Measurements from ENCODE around the gene SETD4. TPM values are rescaled to one million over a fixed set of nuclear protein-coding genes. Genes with fewer than 3 reads are reported as not detected.
"Not testable (repeated sequence)": the region's sequence is repeated elsewhere in the genome, so short reads cannot be mapped to it uniquely, and the experiment has no call there.

Gene SETD4
- total RNA-seq, 6 experiments from 2014 or later: 5.0 to 10.4 (median 7.3) TPM

GRCh38 chr21:36076878-36077655 is 16.7 kb upstream of the SETD4 start:
- DNase-seq (peak in 2 of 3 donors; percentile 33 to 66), ATAC-seq (peak in 3 of 4 donors; percentile 20 to 40 (median 33))
- H3K4me3 ChIP-seq: no peak overlapping the region
- TF ChIP-seq POLR2A (IDR thresholded peaks at IDR 0.05) (no peak), CTCF (IDR thresholded peaks at IDR 0.05) (no peak)
- intact Hi-C loops (cut with DNase I): no loop called here
- H3K9me3 ChIP-seq: no peaks in the 10 kb centered on the region
- no peaks in the 10 kb centered on the region for H3K27me3 ChIP-seq
- H3K36me3 ChIP-seq: peaks cover 0 to 7% (median 3%) of the 10 kb centered on the region in 4 donors
- H3K4me1 ChIP-seq: peaks cover 0 to 86% (median 15%) of the 10 kb centered on the region in 4 donors
- H3K27ac ChIP-seq: peak overlapping the region in 2 of 3 donors; percentile 11 to 62
- 44% methylated on average over 7 of the region's 7 CpGs for WGBS (ENCODE audit: insufficient coverage, low coverage, low lambda C conversion rate, missing lambda C conversion rate)

- ATAC-seq: no peak
- intact Hi-C loops (cut with DNase I): no loop called here
- peaks cover 0 to 7% (median 3%) of the 10 kb centered on the region in 4 donors for H3K36me3 ChIP-seq
- H3K9me3 ChIP-seq: no peaks in the 10 kb centered on the region
- peaks cover 0 to 75% (median 18%) of the 10 kb centered on the region in 4 donors for H3K4me1 ChIP-seq
- TF ChIP-seq POLR2A (IDR thresholded peaks at IDR 0.05): no peak
- TF ChIP-seq CTCF (IDR thresholded peaks at IDR 0.05): no peak
- H3K4me3 ChIP-seq: no peak overlapping the region
- H3K27me3 ChIP-seq: no peaks in the 10 kb centered on the region
- H3K27ac ChIP-seq: peak overlapping the region in 1 of 3 donors; percentile 62
- WGBS (ENCODE audit: insufficient coverage, low coverage, low lambda C conversion rate, missing lambda C conversion rate): 82% methylated on average over 5 of the region's 5 CpGs
- no peak for DNase-seq
These were observed 15.6 kb upstream of the SETD4 start for GRCh38 chr21:36075953-36076352.

- H3K4me3 ChIP-seq: no peak overlapping the region
- TF ChIP-seq POLR2A (IDR thresholded peaks at IDR 0.05) (no peak), CTCF (IDR thresholded peaks at IDR 0.05) (no peak)
- ATAC-seq: no peak
- H3K36me3 ChIP-seq: peaks cover 0 to 7% (median 3%) of the 10 kb centered on the region in 4 donors
- H3K27me3 ChIP-seq: no peaks in the 10 kb centered on the region
- DNase-seq: no peak
- 72% methylated on average over 3 of the region's 3 CpGs for WGBS (ENCODE audit: insufficient coverage, low coverage, low lambda C conversion rate, missing lambda C conversion rate)
- no peaks in the 10 kb centered on the region for H3K9me3 ChIP-seq
- H3K4me1 ChIP-seq: peaks cover 0 to 71% (median 19%) of the 10 kb centered on the region in 4 donors
- peak overlapping the region in 1 of 3 donors; percentile 94 for H3K27ac ChIP-seq
- intact Hi-C loops (cut with DNase I): no loop called here
These were observed 14.8 kb upstream of the SETD4 start for GRCh38 chr21:36075171-36075570.

- peak overlapping the region in 2 of 3 donors; percentile 76 to 94 for H3K27ac ChIP-seq
- intact Hi-C loops (cut with DNase I); DNase-seq; H3K9me3 ChIP-seq; H3K36me3 ChIP-seq; H3K27me3 ChIP-seq; ATAC-seq: not testable (repeated sequence)
- H3K4me1 ChIP-seq: peaks cover 0 to 60% (median 17%) of the 10 kb centered on the region in 4 donors
- WGBS (ENCODE audit: insufficient coverage, low coverage, low lambda C conversion rate, missing lambda C conversion rate): 79% methylated on average over 5 of the region's 5 CpGs
- H3K4me3 ChIP-seq: peak overlapping the region in 1 of 3 donors; percentile 90
These were observed 13.6 kb upstream of the SETD4 start for GRCh38 chr21:36073911-36074310.

DNA sequence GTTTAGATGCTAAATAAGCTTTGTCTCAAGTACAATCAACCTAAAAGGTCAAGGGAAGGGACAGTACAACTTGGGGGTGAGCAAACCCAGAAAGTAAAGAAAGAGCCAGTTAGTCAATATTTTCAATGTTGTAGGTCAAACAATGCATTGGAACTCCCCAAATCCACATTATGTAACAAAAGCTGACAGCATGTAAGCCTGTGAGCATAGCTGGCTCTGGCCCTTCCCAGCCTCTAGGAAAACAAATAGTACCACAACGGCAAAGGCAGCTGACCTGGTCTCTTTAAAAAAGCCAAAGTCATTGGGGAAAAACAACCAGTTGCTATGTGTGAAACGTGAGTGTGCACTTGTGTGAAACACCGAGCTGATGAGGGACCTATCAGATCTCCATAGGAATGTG is 12.9 kb upstream of the SETD4 start:
- H3K4me3 ChIP-seq: peak overlapping the region in 1 of 3 donors; percentile 90
- DNase-seq: peak in 2 of 3 donors; percentile 69 to 70
- peak overlapping the region; percentile 21 to 94 (median 76) for H3K27ac ChIP-seq
- H3K9me3 ChIP-seq: no peaks in the 10 kb centered on the region
- 14% methylated on average over 3 of the region's 3 CpGs for WGBS (ENCODE audit: insufficient coverage, low coverage, low lambda C conversion rate, missing lambda C conversion rate)
- H3K36me3 ChIP-seq: peaks cover 0 to 7% (median 3%) of the 10 kb centered on the region in 4 donors
- no peak for TF ChIP-seq CTCF (IDR thresholded peaks at IDR 0.05)
- no peak for TF ChIP-seq POLR2A (IDR thresholded peaks at IDR 0.05)
- peaks cover 0 to 53% (median 16%) of the 10 kb centered on the region in 4 donors for H3K4me1 ChIP-seq
- intact Hi-C loops (cut with DNase I): no loop called here
- peak; percentile 52 to 65 (median 54) for ATAC-seq
- no peaks in the 10 kb centered on the region for H3K27me3 ChIP-seq

Measured in right lobe of liver (tissue), 6 donors.